Measurements from ENCODE around the gene SRRM3.
"Not testable (repeated sequence)": the region's sequence is repeated elsewhere in the genome, so short reads cannot be mapped to it uniquely, and the experiment has no call there.

SRRM3 gene

DNA sequence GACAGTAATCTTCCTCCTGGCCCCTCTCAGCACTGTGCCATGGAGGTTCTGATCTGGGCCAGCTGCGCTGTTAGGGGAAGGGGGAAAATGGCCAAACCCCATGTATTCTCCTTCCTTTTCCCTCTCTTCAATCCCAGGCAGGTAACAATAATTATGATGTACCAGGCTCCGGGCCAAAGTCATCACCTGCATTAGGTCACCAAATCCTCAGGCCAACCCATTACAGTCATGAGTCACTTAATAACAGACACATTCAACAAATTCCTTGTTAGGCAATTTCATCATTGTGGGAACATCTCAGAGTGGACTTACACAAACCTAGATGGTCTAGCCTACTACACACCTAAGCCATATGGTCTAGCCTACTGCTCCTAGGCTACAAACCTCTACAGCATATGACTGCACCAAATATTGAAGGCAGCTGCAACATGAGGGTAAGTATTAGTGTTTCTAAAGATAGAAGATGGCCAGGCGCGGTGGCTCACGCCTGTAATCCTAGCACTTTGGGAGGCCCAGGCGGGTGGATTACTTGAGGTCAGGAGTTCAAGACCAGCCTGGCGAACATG, 98.6 kb downstream of the SRRM3 start:
- peaks cover 11% of the 10 kb centered on the region for H3K36me3 ChIP-seq
- H3K27ac ChIP-seq, result no peak overlapping the region
- H3K4me3 ChIP-seq, result no peak overlapping the region
- H3K9me3 ChIP-seq, result no peaks in the 10 kb centered on the region
- no peak overlapping the region for H3K4me2 ChIP-seq
- TF ChIP-seq Cebpa-rat (IDR thresholded peaks at IDR 0.05), result no peak
- no peak overlapping the region for H3K9ac ChIP-seq
- no peaks in the 10 kb centered on the region for H3K27me3 ChIP-seq
- 0 out of 2 replicates have a peak, but pooled peaks cover 7% of the 10 kb centered on the region for H4K20me1 ChIP-seq
- peaks cover 62% of the 10 kb centered on the region for H3K4me1 ChIP-seq

DNA sequence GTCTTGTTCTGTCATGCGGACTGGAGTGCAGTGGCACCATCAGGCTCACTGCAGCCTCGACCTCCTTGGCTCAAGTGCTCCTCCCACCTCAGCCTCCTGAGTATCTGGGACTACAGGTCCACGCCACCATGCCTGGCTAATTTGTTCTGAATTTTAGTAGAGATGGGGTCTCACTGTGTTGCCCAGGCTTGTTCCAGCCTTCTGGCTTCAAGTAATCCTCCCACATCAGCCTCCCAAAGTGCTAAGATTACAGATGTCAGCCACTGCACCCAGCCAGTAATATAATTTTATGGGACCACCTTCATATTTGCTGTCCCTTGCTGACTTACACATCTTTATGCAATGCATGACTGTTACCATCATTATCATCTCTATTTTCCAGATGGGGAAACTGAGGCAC, 99.3 kb downstream of the SRRM3 start:
- Histone ChIP-seq H4K20me1 (0 out of 2 replicates have a peak, but pooled peaks cover 7% of the 10 kb centered on the region), H3K27me3 (no peaks in the 10 kb centered on the region), H3K9ac (no peak overlapping the region), H3K9me3 (no peaks in the 10 kb centered on the region), H3K4me1 (peaks cover 55% of the 10 kb centered on the region), H3K4me3 (no peak overlapping the region), H3K27ac (no peak overlapping the region), H3K36me3 (peaks cover 11% of the 10 kb centered on the region), H3K4me2 (no peak overlapping the region)
- no peak for TF ChIP-seq Cebpa-rat (IDR thresholded peaks at IDR 0.05)

GRCh38 chr7:76302347-76303201, 100.9 kb downstream of the SRRM3 start, which contains the start of gene HSPB1:
TSS of gene HSPB1 (plus strand) at chr7:76302673. CDS start at chr7:76302713, 40 bp downstream.
- Histone ChIP-seq H3K27me3 (no peaks in the 10 kb centered on the region), H3K4me1 (peaks cover 56% of the 10 kb centered on the region), H3K27ac (peak within 1 kb of the TSS; percentile 96), H4K20me1 (0 out of 2 replicates have a peak, but pooled peaks cover 7% of the 10 kb centered on the region), H3K36me3 (peaks cover 11% of the 10 kb centered on the region), H3K9me3 (no peaks in the 10 kb centered on the region), H3K4me2 (peak within 1 kb of the TSS; percentile 77), H3K4me3 (peak within 1 kb of the TSS; percentile 99), H3K9ac (peak within 1 kb of the TSS; percentile 96)
- TF ChIP-seq Cebpa-rat (IDR thresholded peaks at IDR 0.05), result no peak

DNA sequence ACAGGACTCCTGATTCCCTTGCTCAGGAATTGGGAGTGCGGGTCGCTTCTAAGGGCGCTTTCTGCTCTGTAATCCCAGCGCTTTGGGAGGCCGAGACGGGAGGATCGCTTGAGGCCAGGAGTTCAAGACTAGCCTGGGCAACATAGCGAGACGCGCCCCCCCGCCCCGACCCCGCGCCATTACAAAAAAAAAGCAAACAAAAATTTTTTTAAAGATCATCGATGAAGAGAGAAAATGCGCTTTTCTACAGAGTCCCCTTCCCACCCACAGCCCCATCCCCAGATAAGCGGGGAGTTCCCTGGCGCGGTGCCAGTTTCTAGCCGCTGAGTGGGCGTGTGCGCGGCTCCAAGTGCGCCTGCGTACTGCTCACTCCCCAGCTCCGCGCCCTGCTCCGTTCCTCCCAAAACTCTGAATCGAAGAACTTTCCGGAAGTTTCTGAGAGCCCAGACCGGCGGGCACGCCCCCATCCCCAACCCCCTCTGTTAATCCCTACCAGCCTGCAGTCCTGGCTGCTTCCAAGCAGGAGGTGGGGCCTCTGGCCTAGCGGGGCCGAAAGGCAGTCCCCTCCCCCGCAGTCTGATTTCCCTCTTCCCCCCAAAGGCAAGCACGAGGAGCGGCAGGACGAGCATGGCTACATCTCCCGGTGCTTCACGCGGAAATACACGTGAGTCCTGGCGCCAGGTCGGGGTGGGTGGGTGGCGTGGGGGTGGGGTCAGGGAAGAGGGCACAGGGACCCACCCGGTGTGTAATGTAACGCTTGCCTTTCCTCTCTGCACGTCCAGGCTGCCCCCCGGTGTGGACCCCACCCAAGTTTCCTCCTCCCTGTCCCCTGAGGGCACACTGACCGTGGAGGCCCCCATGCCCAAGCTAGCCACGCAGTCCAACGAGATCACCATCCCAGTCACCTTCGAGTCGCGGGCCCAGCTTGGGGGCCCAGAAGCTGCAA, 101.8 kb downstream of the SRRM3 start:
- Histone ChIP-seq H3K4me1 (peaks cover 61% of the 10 kb centered on the region), H3K4me3 (peak overlapping the region; percentile 99), H3K9me3 (0 out of 2 replicates have a peak, but pooled peaks cover under 1% of the 10 kb centered on the region), H3K9ac (peak overlapping the region; percentile 96), H3K4me2 (peak overlapping the region; percentile 77), H4K20me1 (0 out of 2 replicates have a peak, but pooled peaks cover 7% of the 10 kb centered on the region), H3K27ac (peak overlapping the region; percentile 96), H3K36me3 (peaks cover 11% of the 10 kb centered on the region), H3K27me3 (no peaks in the 10 kb centered on the region)
- no peak for TF ChIP-seq Cebpa-rat (IDR thresholded peaks at IDR 0.05)

- peaks cover 62% of the 10 kb centered on the region for H3K4me1 ChIP-seq
- 0 out of 2 replicates have a peak overlapping the region, but pooled peaks have one; percentile 96 for H3K9ac ChIP-seq
- H3K36me3 ChIP-seq, result peaks cover 11% of the 10 kb centered on the region
- H3K27ac ChIP-seq, result no peak overlapping the region
- 0 out of 2 replicates have a peak, but pooled peaks cover 7% of the 10 kb centered on the region for H4K20me1 ChIP-seq
- no peak for TF ChIP-seq Cebpa-rat (IDR thresholded peaks at IDR 0.05)
- no peak overlapping the region for H3K4me3 ChIP-seq
- H3K4me2 ChIP-seq, result peak overlapping the region; percentile 4; the same call in 1 of the 2 replicates
- H3K9me3 ChIP-seq, result peaks cover 11% of the 10 kb centered on the region
- no peaks in the 10 kb centered on the region for H3K27me3 ChIP-seq
Observed at GRCh38 chr7:76304888-76305375, 103.2 kb downstream of the SRRM3 start.

DNA sequence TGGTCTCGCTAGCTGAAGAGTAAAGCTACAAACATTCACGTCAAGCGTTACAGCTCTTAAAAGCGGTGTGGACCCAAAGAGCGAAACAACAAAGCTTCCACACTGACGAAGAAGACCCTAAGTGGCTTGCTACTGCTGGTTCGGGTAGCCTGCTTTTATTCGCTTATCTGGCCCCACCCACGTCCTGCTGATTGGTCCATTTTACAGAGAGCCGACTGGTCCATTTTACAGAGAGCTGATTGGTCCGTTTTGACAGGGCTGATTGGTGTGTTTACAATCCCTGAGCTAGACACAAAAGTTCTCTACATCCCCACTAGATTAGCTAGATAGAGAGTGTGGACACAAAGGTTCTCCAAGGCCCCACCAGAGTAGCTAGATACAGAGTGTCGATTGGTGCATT, 107.2 kb downstream of the SRRM3 start:
- not testable (repeated sequence) for H3K9ac ChIP-seq, H4K20me1 ChIP-seq, H3K27me3 ChIP-seq, H3K4me3 ChIP-seq, H3K27ac ChIP-seq
- Histone ChIP-seq H3K36me3 (peaks cover 11% of the 10 kb centered on the region), H3K4me1 (peaks cover 76% of the 10 kb centered on the region), H3K9me3 (peaks cover 11% of the 10 kb centered on the region), H3K4me2 (peak overlapping the region; percentile 82; the same call in 1 of the 2 replicates)

DNA sequence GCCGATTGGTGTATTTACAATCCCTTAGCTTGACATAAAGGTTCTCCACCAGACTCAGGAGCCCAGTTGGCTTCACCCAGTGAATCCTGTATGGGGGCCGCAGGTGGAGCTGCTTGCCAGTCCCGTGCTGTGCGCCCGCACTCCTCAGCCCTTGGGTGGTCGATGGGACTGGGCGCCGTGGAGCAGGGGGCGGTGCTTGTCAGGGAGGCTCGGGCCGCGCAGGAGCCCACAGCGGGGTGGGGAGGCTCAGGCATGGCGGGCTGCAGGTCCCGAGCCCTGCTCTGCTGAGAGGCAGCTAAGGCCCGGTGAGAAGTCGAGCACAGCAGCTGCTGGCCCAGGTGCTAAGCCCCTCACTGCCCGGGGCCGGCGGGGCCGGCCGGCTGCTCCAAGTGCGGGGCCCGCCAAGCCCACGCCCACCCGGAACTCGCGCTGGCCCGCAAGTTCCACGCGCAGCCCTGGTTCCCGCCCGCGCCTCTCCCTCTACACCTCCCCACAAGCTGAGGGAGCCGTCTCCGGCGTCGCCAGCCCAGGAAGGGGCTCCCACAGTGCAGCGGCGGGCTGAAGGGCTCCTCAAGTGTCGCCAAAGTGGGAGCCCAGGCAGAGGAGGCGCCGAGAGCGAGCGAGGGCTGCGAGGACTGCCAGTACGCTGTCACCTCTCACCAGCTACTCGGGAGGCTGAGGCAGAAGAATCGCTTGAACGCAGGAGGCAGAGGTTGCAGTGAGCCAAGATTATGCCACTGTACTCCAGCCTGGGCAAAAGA, 107.8 kb downstream of the SRRM3 start:
- not testable (repeated sequence) for H3K36me3 ChIP-seq, H3K27ac ChIP-seq, H3K4me3 ChIP-seq, H4K20me1 ChIP-seq, H3K27me3 ChIP-seq, H3K9ac ChIP-seq, H3K4me2 ChIP-seq
- peaks cover 73% of the 10 kb centered on the region for H3K4me1 ChIP-seq
- peaks cover 11% of the 10 kb centered on the region for H3K9me3 ChIP-seq

GRCh38 chr7:76310102-76310957, 108.6 kb downstream of the SRRM3 start:
- Histone ChIP-seq H3K27ac (no peak overlapping the region), H3K36me3 (no peaks in the 10 kb centered on the region), H3K4me3 (no peak overlapping the region), H3K9me3 (peaks cover 11% of the 10 kb centered on the region), H3K27me3 (no peaks in the 10 kb centered on the region), H3K9ac (no peak overlapping the region), H4K20me1 (no peaks in the 10 kb centered on the region), H3K4me2 (peak overlapping the region; percentile 32; the same call in 1 of the 2 replicates), H3K4me1 (peaks cover 65% of the 10 kb centered on the region)
- no peak for TF ChIP-seq Cebpa-rat (IDR thresholded peaks at IDR 0.05)

- H3K9ac ChIP-seq, H3K27ac ChIP-seq, H3K27me3 ChIP-seq: not testable (repeated sequence)
Observed at GRCh38 chr7:76311838-76312237, 110.1 kb downstream of the SRRM3 start.

More at GRCh38 chr7:76311838-76312237, 110.1 kb downstream of the SRRM3 start:
- peaks cover 57% of the 10 kb centered on the region for H3K4me1 ChIP-seq
- H3K9me3 ChIP-seq, result peaks cover 11% of the 10 kb centered on the region
- not testable (repeated sequence) for H4K20me1 ChIP-seq, H3K4me3 ChIP-seq, H3K36me3 ChIP-seq
- peak overlapping the region; percentile 11; the same call in 1 of the 2 replicates for H3K4me2 ChIP-seq

Data from BLaER1 (cell line).